Activated CD8-positive, alpha-beta T cell treated with anti-CD3 and anti-CD28 coated beads, Interleukin-2, amount 10 ng/mL, durations not matched to agents 7 days and 5 days (primary cell): ENCODE data around the gene SLC22A5. TPM values are rescaled to one million over a fixed set of nuclear protein-coding genes. Genes with fewer than 3 reads are reported as not detected.
A peak's percentile ranks its signal among the peaks of the same experiment; 100 is the strongest.

Source experiments
- ATAC-seq: fragments of 150-1000 bp; cut with Tn5 transposase; one replicate; pipeline ENCODE4 v1.10.0; 2021; ENCODE audit warnings: moderate library complexity
- CTCF ChIA-PET: fragments of 350-600 bp; sonication (Branson Sonifier 250); formaldehyde crosslinking; loops from one replicate; lab custom pipeline; 2021; ENCODE audit warnings: antibody characterized with exemption; lab: Charles Lee
- POLR2A ChIA-PET: fragments of 350-600 bp; sonication (Branson Sonifier 250); formaldehyde crosslinking; loops from one replicate; lab custom pipeline; 2021; ENCODE audit warnings: antibody characterized with exemption; lab: Charles Lee
- DNase-seq: peaks from one replicate; pipeline ENCODE4 v3.0.0-alpha.2; 2020
- H3K27ac Mint-ChIP-seq: one replicate; pipeline ENCODE4 v1.8.0; 2021; ENCODE audit warnings: mild to moderate bottlenecking, mixed read lengths
- H3K27me3 Mint-ChIP-seq: one replicate; pipeline ENCODE4 v1.8.0; 2021; ENCODE audit warnings: low read depth, mixed read lengths
- H3K36me3 Mint-ChIP-seq: one replicate; pipeline ENCODE4 v1.8.0; 2021; ENCODE audit warnings: low read depth, mixed read lengths
- H3K4me1 Mint-ChIP-seq: one replicate; pipeline ENCODE4 v1.8.0; 2021; ENCODE audit warnings: low read depth, mixed read lengths
- H3K4me3 Mint-ChIP-seq: one replicate; pipeline ENCODE4 v1.8.0; 2021; ENCODE audit warnings: mild to moderate bottlenecking, mixed read lengths
- H3K9me3 Mint-ChIP-seq: one replicate; pipeline ENCODE4 v1.8.0; 2022; ENCODE audit warnings: mixed read lengths; ENCODE audit not compliant: insufficient read depth
- total RNA-seq, 2 experiments: library from RNA; stranded (reverse); gene quantifications; one replicate each; pipeline ENCODE4 v1.2.3, GENCODE V29; 2021

SLC22A5 gene
- total RNA-seq, 2 experiments from 2014 or later = 2.2 to 3.5 TPM

DNA sequence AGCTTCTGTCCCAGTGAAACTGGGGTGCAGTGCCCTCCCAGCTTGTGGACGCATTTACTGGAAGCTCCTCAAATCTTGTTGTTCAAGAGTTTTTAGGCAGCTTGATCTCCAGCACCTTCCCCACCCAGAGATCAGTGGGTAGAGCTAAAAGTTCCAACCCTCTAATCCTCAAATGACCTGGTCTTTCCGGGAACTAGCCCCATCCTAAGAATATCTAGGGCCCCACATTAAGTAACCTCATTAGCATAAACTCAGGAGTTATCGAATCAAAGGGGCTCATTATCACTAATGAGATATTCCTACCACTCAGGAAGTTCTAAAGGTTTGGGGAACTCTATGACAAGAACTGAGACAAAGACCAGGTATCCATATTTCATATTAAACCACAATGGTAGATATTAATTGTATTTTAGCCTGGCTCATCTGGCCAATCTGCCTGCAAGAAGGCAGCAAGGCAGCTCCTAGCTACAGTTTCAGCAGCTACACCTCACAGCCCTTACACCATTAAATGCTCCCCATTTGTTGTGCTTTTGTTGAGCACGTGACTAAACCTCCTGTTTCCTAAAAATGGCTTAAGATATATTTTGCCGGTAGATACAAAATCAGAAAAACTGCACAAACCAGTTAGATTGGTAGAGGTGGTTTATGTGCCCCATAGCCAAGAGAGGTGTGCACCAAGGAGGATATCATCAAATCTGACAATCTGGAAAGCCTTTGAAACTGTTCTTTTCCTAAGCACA lies 24.6 kb upstream of the SLC22A5 start:
- DNase-seq = no peak
- H3K27ac Mint-ChIP-seq = no peak overlapping the region
- peaks cover 2% of the 10 kb centered on the region for H3K27me3 Mint-ChIP-seq
- H3K36me3 Mint-ChIP-seq = no peaks in the 10 kb centered on the region
- H3K9me3 Mint-ChIP-seq = no peaks in the 10 kb centered on the region
- no peak overlapping the region for H3K4me3 Mint-ChIP-seq
- no peak for ATAC-seq
- no peaks in the 10 kb centered on the region for H3K4me1 Mint-ChIP-seq
- ChIA-PET CTCF (no interaction called here), POLR2A (no interaction called here)

DNA sequence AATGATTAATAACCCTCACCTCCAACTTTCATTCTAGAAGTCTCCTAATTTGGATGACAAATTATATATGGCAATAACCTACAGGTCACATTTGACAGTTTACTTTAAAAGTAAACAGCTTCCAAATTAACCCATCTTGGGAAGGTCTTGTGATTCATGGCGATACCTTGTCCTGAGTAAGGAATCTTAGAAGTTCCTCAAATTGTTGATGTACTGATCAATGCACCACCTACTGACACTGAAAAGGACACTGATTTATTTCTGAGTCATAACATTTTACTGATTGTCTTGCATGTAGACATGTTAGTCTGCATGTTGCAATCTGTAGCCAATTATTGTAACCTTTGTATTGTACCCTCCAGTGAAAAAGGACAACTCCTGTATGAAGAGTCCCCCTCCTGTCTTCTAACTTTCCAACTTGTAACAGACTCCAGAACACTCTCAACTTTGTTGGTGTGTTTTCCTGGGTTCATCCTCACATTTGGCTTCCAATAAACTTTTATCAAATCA lies 16.0 kb upstream of the SLC22A5 start:
- H3K27ac Mint-ChIP-seq = no peak overlapping the region
- DNase-seq (no peak), ATAC-seq (no peak)
- no peaks in the 10 kb centered on the region for H3K27me3 Mint-ChIP-seq
- H3K36me3 Mint-ChIP-seq = no peaks in the 10 kb centered on the region
- ChIA-PET POLR2A (no interaction called here), CTCF (no interaction called here)
- H3K9me3 Mint-ChIP-seq = no peaks in the 10 kb centered on the region
- H3K4me3 Mint-ChIP-seq = no peak overlapping the region
- no peaks in the 10 kb centered on the region for H3K4me1 Mint-ChIP-seq

DNA sequence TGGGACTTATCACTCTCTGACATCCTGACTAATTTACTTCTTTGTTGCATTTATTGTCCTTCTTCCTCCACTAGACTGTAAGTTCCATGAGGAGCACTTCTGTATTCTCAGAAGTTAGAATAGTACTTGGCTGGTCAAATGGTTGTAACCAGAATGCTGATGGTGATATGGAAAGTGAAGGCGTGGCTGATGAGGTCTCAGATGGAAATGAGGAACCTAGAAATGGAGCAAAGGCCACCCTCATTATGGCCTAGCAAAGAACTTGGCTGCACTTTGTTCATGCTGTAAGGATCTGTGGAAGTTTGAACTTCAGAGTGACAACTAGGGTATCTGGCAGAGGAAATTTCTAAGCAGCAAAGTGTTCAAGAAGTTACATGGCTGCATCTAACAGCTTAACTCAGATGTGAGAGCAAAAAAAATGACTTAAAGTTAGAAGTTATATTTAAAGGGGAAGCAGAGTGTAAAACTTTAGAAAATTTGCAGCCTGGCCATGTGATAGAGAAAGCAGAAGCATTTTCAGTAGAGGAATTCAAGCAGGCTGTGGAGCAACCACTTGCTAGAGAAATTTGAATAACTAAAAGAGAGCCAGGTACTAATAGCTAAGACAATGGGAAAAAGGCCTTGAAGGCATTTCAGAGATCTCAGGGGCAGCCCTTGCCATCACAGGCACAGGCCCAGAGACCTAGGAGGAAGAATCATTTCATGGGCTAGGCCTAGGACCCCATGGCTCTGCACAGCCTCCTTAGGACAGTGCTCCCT lies 14.9 kb upstream of the SLC22A5 start:
- Mint-ChIP-seq H3K36me3 (no peaks in the 10 kb centered on the region), H3K4me1 (no peaks in the 10 kb centered on the region), H3K9me3 (no peaks in the 10 kb centered on the region), H3K4me3 (no peak overlapping the region), H3K27ac (no peak overlapping the region), H3K27me3 (no peaks in the 10 kb centered on the region)
- ChIA-PET POLR2A (no interaction called here), CTCF (no interaction called here)
- DNase-seq (no peak), ATAC-seq (no peak)

DNA sequence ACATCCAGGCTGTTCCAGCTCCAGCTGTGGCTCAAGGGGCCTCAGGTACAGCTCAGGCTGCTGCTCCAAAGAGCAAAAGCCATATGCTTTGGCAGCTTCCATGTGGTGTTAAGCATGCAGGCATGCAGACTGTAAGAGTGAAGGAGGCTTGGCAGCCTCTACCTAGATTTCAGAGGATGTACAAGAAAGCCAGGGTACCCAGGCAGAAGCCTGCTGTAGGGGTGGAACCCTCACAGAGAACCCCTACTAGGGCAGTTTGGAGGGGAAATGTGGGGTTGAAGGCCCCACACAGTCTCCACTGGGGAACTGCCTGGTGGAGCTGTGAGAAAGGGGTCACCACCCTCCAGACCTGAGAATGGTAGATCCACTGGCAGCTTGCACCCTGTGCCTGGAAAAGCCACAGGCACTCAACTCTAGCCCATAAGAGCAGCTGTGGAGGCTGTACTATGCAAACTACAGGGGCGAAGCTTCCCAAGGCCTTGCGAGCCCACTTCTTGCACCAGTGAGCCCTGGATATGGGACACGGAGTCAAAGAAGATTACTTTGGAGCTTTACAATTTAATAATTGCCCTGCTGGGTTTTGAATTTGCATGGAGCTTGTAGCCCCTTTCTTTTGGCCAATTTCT lies 14.3 kb upstream of the SLC22A5 start:
- no peaks in the 10 kb centered on the region for H3K9me3 Mint-ChIP-seq

DNA sequence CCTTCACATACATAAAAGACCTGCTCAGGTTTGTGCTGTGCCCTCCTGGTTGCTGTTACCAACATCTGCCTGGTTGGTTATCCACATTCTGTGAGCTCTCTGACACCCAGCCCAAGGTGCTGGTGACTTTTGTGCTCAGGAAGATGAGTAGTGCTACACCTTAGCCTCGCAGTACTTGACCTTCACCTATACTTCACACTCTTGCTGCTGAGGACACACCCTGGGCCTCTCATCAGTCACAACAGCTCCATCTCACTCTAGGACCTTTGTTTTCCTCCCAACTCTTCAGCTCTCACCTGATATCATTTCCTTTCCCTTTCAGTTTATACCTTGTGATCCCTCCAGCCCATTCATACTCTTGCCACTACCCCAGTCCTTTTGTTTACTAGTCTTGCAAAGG lies 10.7 kb upstream of the SLC22A5 start:
- no peaks in the 10 kb centered on the region for H3K27me3 Mint-ChIP-seq
- CTCF ChIA-PET = no interaction called here
- no peak overlapping the region for H3K4me3 Mint-ChIP-seq

More for the DNA sequence above, 14.3 kb upstream of the SLC22A5 start:
- Mint-ChIP-seq H3K4me3 (no peak overlapping the region), H3K36me3 (no peaks in the 10 kb centered on the region), H3K4me1 (no peaks in the 10 kb centered on the region), H3K27me3 (no peaks in the 10 kb centered on the region), H3K27ac (no peak overlapping the region)
- no peak for DNase-seq
- CTCF ChIA-PET = interaction anchor here (0.8 kb wide), 1 partner anchor 12 kb away, joined by 3 read pairs; no protein-coding TSS in a partner anchor
- POLR2A ChIA-PET = no interaction called here
- no peak for ATAC-seq

DNA sequence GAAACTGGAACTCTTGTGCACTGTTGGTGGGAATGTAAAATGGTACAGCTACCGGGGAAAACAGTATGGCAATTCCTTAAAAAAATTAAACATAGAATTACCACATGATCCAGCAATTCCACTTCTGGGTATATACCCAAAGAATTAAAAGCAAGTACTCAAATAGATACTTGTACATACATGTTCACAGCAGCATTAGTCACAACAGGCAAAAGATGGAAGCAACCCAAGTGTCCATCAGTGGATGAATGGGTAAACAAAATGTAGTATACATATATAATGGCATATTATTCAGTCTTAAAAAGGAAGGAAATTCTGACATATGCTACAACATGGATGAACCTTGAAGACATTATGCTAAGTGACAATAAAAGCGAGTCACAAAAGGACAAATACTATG lies 7.4 kb upstream of the SLC22A5 start:
- Mint-ChIP-seq H3K27ac (no peak overlapping the region), H3K36me3 (no peaks in the 10 kb centered on the region), H3K27me3 (no peaks in the 10 kb centered on the region), H3K4me3 (no peak overlapping the region), H3K4me1 (no peaks in the 10 kb centered on the region), H3K9me3 (no peaks in the 10 kb centered on the region)
- POLR2A ChIA-PET = no interaction called here
- CTCF ChIA-PET = no interaction called here
- ATAC-seq (no peak), DNase-seq (no peak)

More for the DNA sequence above, 10.7 kb upstream of the SLC22A5 start:
- POLR2A ChIA-PET = no interaction called here
- Mint-ChIP-seq H3K4me1 (no peaks in the 10 kb centered on the region), H3K27ac (no peak overlapping the region), H3K9me3 (no peaks in the 10 kb centered on the region), H3K36me3 (no peaks in the 10 kb centered on the region)
- DNase-seq (no peak), ATAC-seq (no peak)

DNA sequence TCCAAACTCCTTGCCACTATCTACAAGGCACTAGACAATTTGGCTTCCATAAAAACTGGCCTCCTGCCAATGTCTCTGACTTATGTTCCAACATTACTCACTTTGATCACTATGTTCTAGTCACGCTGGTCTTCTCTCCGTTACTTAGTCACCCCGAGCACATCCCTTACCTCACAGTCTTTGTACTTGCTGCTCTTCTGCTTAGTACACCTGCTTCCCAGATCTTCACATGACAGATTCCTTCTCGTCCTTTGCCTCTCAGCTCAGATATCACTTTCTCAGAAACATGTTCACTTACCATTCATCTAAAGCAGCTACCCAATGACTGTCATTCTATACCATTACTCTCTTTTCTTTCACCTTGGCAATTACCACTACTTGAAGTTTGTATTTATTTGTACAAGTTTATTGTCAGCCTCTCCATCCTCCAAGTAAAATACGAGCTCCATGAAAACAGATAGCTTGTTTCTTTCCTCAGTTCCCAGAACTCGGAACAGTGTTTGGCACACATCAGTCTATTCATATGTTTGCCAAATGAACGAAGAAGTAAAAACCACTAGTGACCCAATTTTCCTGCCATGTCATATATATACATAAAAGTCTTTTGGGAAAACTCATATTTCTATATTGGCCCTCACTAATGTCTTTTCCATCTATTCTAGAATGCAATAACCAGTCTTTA lies 5.9 kb upstream of the SLC22A5 start:
- no peaks in the 10 kb centered on the region for H3K4me1 Mint-ChIP-seq
- no peaks in the 10 kb centered on the region for H3K36me3 Mint-ChIP-seq
- no peak overlapping the region for H3K4me3 Mint-ChIP-seq
- ChIA-PET POLR2A (no interaction called here), CTCF (interaction anchor here (1.4 kb wide), 1 partner anchor 457 kb away, joined by 3 read pairs; no protein-coding TSS in a partner anchor)
- no peak for DNase-seq
- H3K9me3 Mint-ChIP-seq = no peaks in the 10 kb centered on the region
- no peaks in the 10 kb centered on the region for H3K27me3 Mint-ChIP-seq
- no peak overlapping the region for H3K27ac Mint-ChIP-seq
- ATAC-seq = no peak

DNA sequence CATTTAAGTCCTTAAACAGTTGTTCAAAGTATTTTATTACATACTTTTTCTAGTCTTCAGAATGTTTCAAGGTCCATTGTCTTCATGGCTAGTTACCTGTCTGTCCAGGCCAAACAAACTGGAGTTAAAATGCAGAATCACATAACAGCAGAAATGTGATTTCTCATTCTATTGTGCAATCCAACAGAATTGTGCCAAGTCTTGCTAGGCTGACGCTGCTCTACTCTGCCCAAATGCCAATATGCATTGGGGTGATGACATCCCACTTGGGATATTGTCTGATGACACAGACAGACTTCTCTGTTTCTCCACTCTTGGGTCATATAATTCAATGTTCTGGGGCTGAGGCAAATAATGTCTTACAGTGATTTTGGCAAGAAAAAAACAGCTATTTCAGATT lies 5.2 kb upstream of the SLC22A5 start:
- peaks cover 4% of the 10 kb centered on the region for H3K4me1 Mint-ChIP-seq
- no peak for ATAC-seq
- CTCF ChIA-PET = interaction anchor here (1.4 kb wide), 1 partner anchor 456 kb away, joined by 3 read pairs; no protein-coding TSS in a partner anchor

DNA sequence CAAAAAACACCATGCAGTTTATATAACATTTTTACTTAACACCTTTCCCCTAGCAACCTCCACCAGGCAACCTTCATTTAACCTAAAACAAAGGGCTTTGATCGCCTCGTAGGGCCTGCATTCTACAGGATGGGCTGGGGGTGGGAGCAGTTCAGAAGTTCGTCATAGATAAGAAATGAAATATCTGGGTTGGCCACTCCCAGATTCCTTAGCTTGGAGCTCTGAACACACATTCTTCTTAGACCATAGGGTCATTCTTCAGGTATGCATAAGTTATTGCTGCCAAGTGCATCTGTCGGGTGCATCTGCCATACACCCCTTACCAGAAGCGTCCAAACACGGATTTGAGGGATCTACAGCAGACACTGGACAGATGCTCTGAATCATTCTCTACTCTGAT lies 4.3 kb upstream of the SLC22A5 start:
- Mint-ChIP-seq H3K27ac (no peak overlapping the region), H3K4me3 (no peak overlapping the region), H3K36me3 (no peaks in the 10 kb centered on the region), H3K27me3 (no peaks in the 10 kb centered on the region), H3K9me3 (no peaks in the 10 kb centered on the region), H3K4me1 (peaks cover 4% of the 10 kb centered on the region)
- CTCF ChIA-PET = interaction anchor here (2.4 kb wide), 1 partner anchor 300 kb away, joined by 8 read pairs; no protein-coding TSS in a partner anchor
- POLR2A ChIA-PET = no interaction called here
- ATAC-seq (no peak), DNase-seq (no peak)

More for the DNA sequence above, 5.2 kb upstream of the SLC22A5 start:
- POLR2A ChIA-PET = no interaction called here
- no peaks in the 10 kb centered on the region for H3K9me3 Mint-ChIP-seq
- no peak for DNase-seq
- no peaks in the 10 kb centered on the region for H3K36me3 Mint-ChIP-seq
- no peak overlapping the region for H3K4me3 Mint-ChIP-seq
- H3K27me3 Mint-ChIP-seq = no peaks in the 10 kb centered on the region
- H3K27ac Mint-ChIP-seq = no peak overlapping the region

DNA sequence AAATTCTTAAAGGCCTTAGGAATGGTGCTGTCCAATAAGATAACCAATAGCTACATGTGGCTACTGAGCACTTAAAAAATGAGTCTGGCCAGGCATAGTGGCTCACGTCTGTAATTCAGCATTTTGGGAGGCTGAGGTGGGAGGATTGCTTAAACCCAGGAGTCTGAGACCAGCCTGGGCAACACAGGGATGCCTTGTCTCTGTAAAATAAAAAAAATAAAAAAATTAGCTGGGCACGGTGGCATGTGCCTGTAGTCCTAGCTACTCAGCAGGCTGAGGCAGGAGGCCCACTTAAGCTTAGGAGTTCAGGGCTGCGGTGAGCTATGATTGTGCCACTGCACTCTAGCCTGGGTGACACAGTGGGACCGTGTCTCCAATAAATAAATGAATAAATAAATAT lies 1.3 kb upstream of the SLC22A5 start:
- Mint-ChIP-seq H3K27ac (no peak overlapping the region), H3K27me3 (no peaks in the 10 kb centered on the region), H3K9me3 (no peaks in the 10 kb centered on the region), H3K36me3 (no peaks in the 10 kb centered on the region), H3K4me1 (peaks cover 21% of the 10 kb centered on the region), H3K4me3 (no peak overlapping the region)
- no peak for ATAC-seq
- ChIA-PET POLR2A (no interaction called here), CTCF (interaction anchor here (0.7 to 2.5 kb wide), 6 partner anchors 13 to 369 kb away, joined by 3 to 6 read pairs (median 4); partner anchors contain the start of gene KIF3A)
- DNase-seq = no peak

DNA sequence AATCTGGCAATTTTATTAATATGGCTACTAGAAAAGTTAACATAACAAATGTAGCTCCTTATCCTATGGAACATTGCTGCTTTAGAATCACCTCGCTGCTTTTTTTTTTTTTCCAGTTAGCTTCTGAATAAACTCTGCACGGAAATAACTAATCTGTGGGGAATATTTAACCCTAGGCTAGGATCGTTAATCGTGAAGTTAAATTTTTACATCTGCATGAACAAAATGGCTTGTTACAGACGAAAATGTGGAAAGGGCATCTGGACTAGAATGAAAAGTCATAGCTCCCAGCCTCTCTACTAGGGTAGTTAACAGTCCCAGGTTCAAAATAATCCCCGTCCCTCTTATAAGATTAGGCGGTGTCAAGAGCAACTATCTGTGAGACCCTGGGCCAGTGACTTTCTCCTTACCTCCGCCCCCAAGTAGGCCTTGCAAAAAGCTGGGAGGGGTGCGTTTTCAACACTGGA lies 470 bp upstream of the SLC22A5 start:
- peaks cover 21% of the 10 kb centered on the region for H3K4me1 Mint-ChIP-seq
- CTCF ChIA-PET = interaction anchor here (0.7 to 2.5 kb wide), 15 partner anchors 10 to 452 kb away, joined by 3 to 12 read pairs (median 4); partner anchors contain the start of genes KIF3A and SLC22A4
- no peaks in the 10 kb centered on the region for H3K36me3 Mint-ChIP-seq
- POLR2A ChIA-PET = interaction anchor here (0.6 to 2.1 kb wide), 7 partner anchors 42 to 1047 kb away, joined by 3 to 6 read pairs (median 3); partner anchors contain the start of genes IL3, IRF1 and SLC22A4
- H3K27me3 Mint-ChIP-seq = no peaks in the 10 kb centered on the region
- H3K9me3 Mint-ChIP-seq = no peaks in the 10 kb centered on the region
- no peak for DNase-seq
- H3K4me3 Mint-ChIP-seq = peak overlapping the region; percentile 73
- H3K27ac Mint-ChIP-seq = peak overlapping the region; percentile 55
- no peak for ATAC-seq
